ENCODE data around the gene PTPRU. TPM values are rescaled to one million over a fixed set of nuclear protein-coding genes. Genes with fewer than 3 reads are reported as not detected.

Gene PTPRU
- total RNA-seq, 1 experiment from 2014 or later = 41.4 TPM

DNA sequence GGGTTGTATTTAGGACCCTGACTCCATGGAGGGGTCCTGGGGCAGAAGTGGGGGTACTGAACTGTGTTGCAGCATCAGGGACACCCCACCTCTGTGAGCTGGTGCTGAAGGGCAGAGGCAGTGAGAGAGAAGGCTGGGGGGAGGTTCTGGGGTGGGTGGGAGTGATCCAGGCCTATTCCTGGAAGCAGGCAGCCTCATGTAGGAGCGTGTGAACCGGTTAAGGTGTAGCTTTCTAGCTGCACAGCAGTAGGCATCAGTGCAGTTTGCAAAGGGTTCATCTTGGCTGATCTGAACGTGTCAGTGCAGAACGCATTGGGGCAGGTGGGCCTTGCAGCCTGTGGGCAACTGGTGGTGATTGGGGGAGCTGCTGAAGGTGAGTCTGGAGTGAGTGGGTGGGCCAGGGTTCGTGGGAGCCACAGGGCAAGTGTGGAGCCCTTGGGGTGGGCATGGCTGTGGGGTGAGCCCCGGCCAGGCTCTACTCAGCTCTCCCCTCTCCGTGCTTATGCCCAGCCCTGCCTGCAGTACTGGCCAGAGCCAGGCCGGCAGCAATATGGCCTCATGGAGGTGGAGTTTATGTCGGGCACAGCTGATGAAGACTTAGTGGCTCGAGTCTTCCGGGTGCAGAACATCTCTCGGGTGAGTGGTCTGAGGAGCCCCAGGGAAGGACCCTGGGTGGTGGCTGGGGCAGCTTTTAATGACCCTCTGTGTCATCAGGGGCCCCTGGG lies 86.7 kb downstream of the PTPRU start:
- Histone ChIP-seq H3K4me3 (ENCODE audit: low read depth, low read length) (no peak overlapping the region), H3K9me3 (no peaks in the 10 kb centered on the region), H3K36me3 (ENCODE audit: control insufficient read depth, insufficient read depth, low read length) (no peaks in the 10 kb centered on the region), H3K27me3 (replicated peaks; ENCODE audit: control insufficient read depth, insufficient read depth, low read length) (no peaks in the 10 kb centered on the region), H3K4me1 (no peaks in the 10 kb centered on the region)
- no TSS peak for BruUV-seq (replicated peaks)
- Mint-ChIP-seq H3K36me3 (ENCODE audit: insufficient read depth, unreplicated experiment) (peaks cover 18% of the 10 kb centered on the region), H3K27me3 (ENCODE audit: insufficient read depth, unreplicated experiment) (no peaks in the 10 kb centered on the region), H3K27ac (ENCODE audit: unreplicated experiment) (no peak overlapping the region), H3K4me1 (ENCODE audit: low read depth, unreplicated experiment) (no peaks in the 10 kb centered on the region), H3K9me3 (ENCODE audit: unreplicated experiment) (no peaks in the 10 kb centered on the region), H3K4me3 (ENCODE audit: unreplicated experiment) (no peak overlapping the region)
- ChIA-PET CTCF (no interaction called here), POLR2A (no interaction called here)
- intact Hi-C loops (cut with micrococcal nuclease; ENCODE audit: unreplicated experiment) = no loop called here
- DNase-seq = no peak
- TF ChIP-seq, protein P1, sequence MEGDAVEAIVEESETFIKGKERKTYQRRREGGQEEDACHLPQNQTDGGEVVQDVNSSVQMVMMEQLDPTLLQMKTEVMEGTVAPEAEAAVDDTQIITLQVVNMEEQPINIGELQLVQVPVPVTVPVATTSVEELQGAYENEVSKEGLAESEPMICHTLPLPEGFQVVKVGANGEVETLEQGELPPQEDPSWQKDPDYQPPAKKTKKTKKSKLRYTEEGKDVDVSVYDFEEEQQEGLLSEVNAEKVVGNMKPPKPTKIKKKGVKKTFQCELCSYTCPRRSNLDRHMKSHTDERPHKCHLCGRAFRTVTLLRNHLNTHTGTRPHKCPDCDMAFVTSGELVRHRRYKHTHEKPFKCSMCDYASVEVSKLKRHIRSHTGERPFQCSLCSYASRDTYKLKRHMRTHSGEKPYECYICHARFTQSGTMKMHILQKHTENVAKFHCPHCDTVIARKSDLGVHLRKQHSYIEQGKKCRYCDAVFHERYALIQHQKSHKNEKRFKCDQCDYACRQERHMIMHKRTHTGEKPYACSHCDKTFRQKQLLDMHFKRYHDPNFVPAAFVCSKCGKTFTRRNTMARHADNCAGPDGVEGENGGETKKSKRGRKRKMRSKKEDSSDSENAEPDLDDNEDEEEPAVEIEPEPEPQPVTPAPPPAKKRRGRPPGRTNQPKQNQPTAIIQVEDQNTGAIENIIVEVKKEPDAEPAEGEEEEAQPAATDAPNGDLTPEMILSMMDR (IDR thresholded peaks at IDR 0.05; ENCODE audit: insufficient read depth in 1 of 2, low read depth in 1 of 2, low read length in 1 of 2, severe bottlenecking in 1 of 2, unreplicated experiment in 1 of 2) = no peak

- no peak for DNase-seq
- Mint-ChIP-seq H3K4me3 (ENCODE audit: unreplicated experiment) (no peak overlapping the region), H3K9me3 (ENCODE audit: unreplicated experiment) (no peaks in the 10 kb centered on the region), H3K36me3 (ENCODE audit: insufficient read depth, unreplicated experiment) (peaks cover 14% of the 10 kb centered on the region), H3K27ac (ENCODE audit: unreplicated experiment) (no peak overlapping the region), H3K27me3 (ENCODE audit: insufficient read depth, unreplicated experiment) (no peaks in the 10 kb centered on the region), H3K4me1 (ENCODE audit: low read depth, unreplicated experiment) (no peaks in the 10 kb centered on the region)
- TF ChIP-seq, protein P1 (IDR thresholded peaks at IDR 0.05; ENCODE audit: insufficient read depth in 1 of 2, low read depth in 1 of 2, low read length in 1 of 2, severe bottlenecking in 1 of 2, unreplicated experiment in 1 of 2) = no peak
- ChIA-PET CTCF (no interaction called here), POLR2A (no interaction called here)
- Histone ChIP-seq H3K9me3 (no peaks in the 10 kb centered on the region), H3K36me3 (ENCODE audit: control insufficient read depth, insufficient read depth, low read length) (no peaks in the 10 kb centered on the region), H3K27me3 (replicated peaks; ENCODE audit: control insufficient read depth, insufficient read depth, low read length) (no peaks in the 10 kb centered on the region), H3K4me3 (ENCODE audit: low read depth, low read length) (no peak overlapping the region), H3K4me1 (no peaks in the 10 kb centered on the region)
- intact Hi-C loops (cut with micrococcal nuclease; ENCODE audit: unreplicated experiment) = no loop called here
- BruUV-seq (replicated peaks) = no TSS peak
Observed at GRCh38 chr1:29323636-29324035, 87.3 kb downstream of the PTPRU start.

DNA sequence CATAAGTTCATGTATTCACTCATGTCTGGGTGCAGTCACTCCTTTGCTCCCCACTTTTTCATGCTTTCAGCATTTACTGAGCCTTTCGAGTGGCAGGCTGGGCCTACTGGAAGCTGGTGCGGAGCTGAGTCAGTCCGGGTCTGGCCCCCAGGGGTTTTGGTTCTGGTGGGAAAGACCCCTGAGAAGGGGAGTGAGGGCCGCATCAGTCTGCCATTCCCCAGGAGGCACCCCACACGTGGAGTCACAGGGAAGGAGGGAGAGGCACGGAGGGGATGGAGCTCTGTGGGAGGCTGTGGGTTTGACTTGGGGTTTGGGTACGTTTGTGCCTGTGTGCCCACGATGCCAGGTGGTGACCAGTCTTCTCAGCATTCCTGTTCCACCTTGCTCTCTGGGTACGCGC lies 87.9 kb downstream of the PTPRU start:
- Mint-ChIP-seq H3K27ac (ENCODE audit: unreplicated experiment) (no peak overlapping the region), H3K9me3 (ENCODE audit: unreplicated experiment) (no peaks in the 10 kb centered on the region), H3K4me3 (ENCODE audit: unreplicated experiment) (no peak overlapping the region), H3K27me3 (ENCODE audit: insufficient read depth, unreplicated experiment) (no peaks in the 10 kb centered on the region), H3K36me3 (ENCODE audit: insufficient read depth, unreplicated experiment) (peaks cover 13% of the 10 kb centered on the region), H3K4me1 (ENCODE audit: low read depth, unreplicated experiment) (no peaks in the 10 kb centered on the region)
- no TSS peak for BruUV-seq (replicated peaks)
- Histone ChIP-seq H3K9me3 (no peaks in the 10 kb centered on the region), H3K36me3 (ENCODE audit: control insufficient read depth, insufficient read depth, low read length) (no peaks in the 10 kb centered on the region), H3K27me3 (replicated peaks; ENCODE audit: control insufficient read depth, insufficient read depth, low read length) (no peaks in the 10 kb centered on the region), H3K4me3 (ENCODE audit: low read depth, low read length) (no peak overlapping the region), H3K4me1 (no peaks in the 10 kb centered on the region)
- CTCF ChIA-PET = no interaction called here
- intact Hi-C loops (cut with micrococcal nuclease; ENCODE audit: unreplicated experiment) = no loop called here
- POLR2A ChIA-PET = no interaction called here
- TF ChIP-seq, protein P1 (IDR thresholded peaks at IDR 0.05; ENCODE audit: insufficient read depth in 1 of 2, low read depth in 1 of 2, low read length in 1 of 2, severe bottlenecking in 1 of 2, unreplicated experiment in 1 of 2) = no peak
- DNase-seq = no peak
